HepG2 (cell line): ENCODE data around the gene CACNA1H.

Experiments
- CTCF ChIP-seq: sonication (generic); formaldehyde crosslinking; IDR thresholded peaks from 2 replicates; pipeline ENCODE4 v1.5.0; 2020; ENCODE audit warnings: mild to moderate bottlenecking, missing genetic modification reagents, moderate library complexity
- LRRFIP1 ChIP-seq: sonication (generic); formaldehyde crosslinking; conservative IDR thresholded peaks from 2 replicates; pipeline ENCODE4 v1.4.0; 2020; ENCODE audit warnings: missing genetic modification reagents
- MAFG ChIP-seq: sonication (generic); formaldehyde crosslinking; IDR thresholded peaks from 2 replicates; pipeline ENCODE4 v1.5.1; 2020; ENCODE audit warnings: mild to moderate bottlenecking, missing genetic modification reagents
- PBX3 ChIP-seq: sonication (generic); formaldehyde crosslinking; IDR thresholded peaks from 2 replicates; pipeline ENCODE4 v1.8.1; 2023; ENCODE audit warnings: missing genetic modification reagents, inconsistent platforms, borderline replicate concordance
- RFX5 ChIP-seq: IDR thresholded peaks from 2 replicates; pipeline ENCODE4 v1.6.1; 2011; ENCODE audit warnings: low read depth, low read length, improper control_type of control experiment
- SMC3 ChIP-seq: IDR thresholded peaks from 2 replicates; pipeline ENCODE4 v1.6.1; 2011; ENCODE audit warnings: low read length, improper control_type of control experiment
- SRF ChIP-seq: IDR thresholded peaks from 2 replicates; pipeline ENCODE4 v1.6.1; 2011; ENCODE audit warnings: mild to moderate bottlenecking, low read depth, low read length, moderate library complexity
- U2AF1 ChIP-seq: fragments of 200-400 bp; formaldehyde crosslinking; optimal IDR thresholded peaks from 2 replicates; pipeline ENCODE3; 2017; ENCODE audit warnings: mild to moderate bottlenecking, low read depth, low read length
- ZNF350 ChIP-seq: sonication (generic); formaldehyde crosslinking; IDR thresholded peaks from 2 replicates; pipeline ENCODE4 v1.4.0; 2020; ENCODE audit warnings: mild to moderate bottlenecking, low read depth, missing genetic modification reagents, borderline replicate concordance
- ZNF512B ChIP-seq: sonication (generic); formaldehyde crosslinking; IDR thresholded peaks from 2 replicates; pipeline ENCODE4 v1.5.1; 2020; ENCODE audit warnings: missing genetic modification reagents, mild to moderate bottlenecking, borderline replicate concordance

- TF ChIP-seq SRF (no peak), SMC3 (no peak), U2AF1 (no peak), ZNF512B (CRISPR knock-in tag) (no peak), CTCF (no peak), RFX5 (no peak), MAFG (CRISPR knock-in tag) (no peak), PBX3 (CRISPR knock-in tag) (no peak), LRRFIP1 (CRISPR knock-in tag) (no peak), ZNF350 (CRISPR knock-in tag) (no peak)
Observed at GRCh38 chr16:1178295-1178910, 25.5 kb downstream of the CACNA1H start.
